ENCODE measurements around the gene CPE.

GRCh38 chr4:165519591-165519990 lies 140.8 kb downstream of the CPE start:
- no peak for TF ChIP-seq POLR2A (IDR thresholded peaks at IDR 0.05)
- no peak for TF ChIP-seq CTCF (IDR thresholded peaks at IDR 0.05)
- TF ChIP-seq POLR2AphosphoS5 (IDR thresholded peaks at IDR 0.05): no peak

All from prostate gland (tissue), 2 donors.